WTC11 (cell line): ENCODE measurements around the gene IKBIP. TPM values are rescaled to one million over a fixed set of nuclear protein-coding genes. Genes with fewer than 3 reads are reported as not detected.

Source experiments
- ATAC-seq: fragments of 200-7000 bp; cut with Tn5 transposase; 2 replicates; pipeline ENCODE4 v1.10.0; 2021; ENCODE audit warnings: mild to moderate bottlenecking, moderate library complexity
- CTCF ChIA-PET: fragments of 300-600 bp; sonication (Branson Sonifier 250); formaldehyde crosslinking; loops from one replicate; lab custom pipeline; 2021; ENCODE audit warnings: antibody characterized with exemption; lab: Charles Lee
- POLR2A ChIA-PET: fragments of 350-600 bp; sonication (Branson Sonifier 250); formaldehyde crosslinking; loops from one replicate; lab custom pipeline; 2021; ENCODE audit warnings: antibody characterized with exemption; lab: Charles Lee
- DNase-seq: peaks from one replicate; pipeline ENCODE4 v3.0.0; 2021; ENCODE audit warnings: low spot score
- H3K27ac Mint-ChIP-seq: 2 replicates; pipeline ENCODE4 v1.8.0; 2021; ENCODE audit warnings: mixed read lengths
- H3K27me3 Mint-ChIP-seq: 2 replicates; pipeline ENCODE4 v1.8.0; 2021; ENCODE audit warnings: low read depth, mild to moderate bottlenecking, moderate library complexity, mixed read lengths
- H3K36me3 Mint-ChIP-seq: 2 replicates; pipeline ENCODE4 v1.8.0; 2021; ENCODE audit warnings: mixed read lengths
- H3K4me1 Mint-ChIP-seq: 2 replicates; pipeline ENCODE4 v1.8.0; 2022; ENCODE audit warnings: mixed read lengths
- H3K4me3 Mint-ChIP-seq: 2 replicates; pipeline ENCODE4 v1.8.0; 2021; ENCODE audit warnings: mild to moderate bottlenecking, moderate library complexity, mixed read lengths
- H3K9me3 Mint-ChIP-seq: 2 replicates; pipeline ENCODE4 v1.8.0; 2021; ENCODE audit warnings: mixed read lengths
- ATF6 ChIP-seq: sonication (generic); formaldehyde crosslinking; IDR thresholded peaks from 2 replicates; pipeline ENCODE4 v1.8.1; 2023; ENCODE audit warnings: mild to moderate bottlenecking, missing genetic modification reagents
- CBFB ChIP-seq: sonication (generic); formaldehyde crosslinking; IDR thresholded peaks from 2 replicates; pipeline ENCODE4 v1.8.1; 2022; ENCODE audit warnings: mild to moderate bottlenecking, low read depth, missing genetic modification reagents
- ESRRA ChIP-seq: sonication (generic); formaldehyde crosslinking; IDR thresholded peaks from 2 replicates; pipeline ENCODE4 v1.8.1; 2022; ENCODE audit warnings: mild to moderate bottlenecking, missing genetic modification reagents, borderline replicate concordance
- FOXJ3 ChIP-seq: sonication (generic); formaldehyde crosslinking; IDR thresholded peaks from 2 replicates; pipeline ENCODE4 v1.9.0; 2021; ENCODE audit warnings: missing genetic modification reagents, mild to moderate bottlenecking, borderline replicate concordance
- FOXK1 ChIP-seq: sonication (generic); formaldehyde crosslinking; IDR thresholded peaks from 2 replicates; pipeline ENCODE4 v1.8.0; 2022; ENCODE audit warnings: mild to moderate bottlenecking, moderate library complexity, missing genetic modification reagents
- FOXP1 ChIP-seq: sonication (generic); formaldehyde crosslinking; IDR thresholded peaks from 2 replicates; pipeline ENCODE4 v1.8.0; 2022; ENCODE audit warnings: missing genetic modification reagents, mild to moderate bottlenecking, moderate library complexity, borderline replicate concordance
- IRF1 ChIP-seq: sonication (generic); formaldehyde crosslinking; IDR thresholded peaks from 2 replicates; pipeline ENCODE4 v1.8.0; 2023; ENCODE audit warnings: missing genetic modification reagents
- IRF2 ChIP-seq: sonication (generic); formaldehyde crosslinking; IDR thresholded peaks from 2 replicates; pipeline ENCODE4 v1.8.0; 2022; ENCODE audit warnings: low read depth, missing genetic modification reagents, borderline replicate concordance
- KAT7 ChIP-seq: sonication (generic); formaldehyde crosslinking; IDR thresholded peaks from 2 replicates; pipeline ENCODE4 v1.8.1; 2023; ENCODE audit warnings: missing genetic modification reagents, mild to moderate bottlenecking, borderline replicate concordance
- MXD4 ChIP-seq: fragments of 250-450 bp; sonication (Bioruptor Pico); IDR thresholded peaks from 2 replicates; pipeline ENCODE4 v1.8.0; 2021; ENCODE audit warnings: mild to moderate bottlenecking, moderate library complexity, borderline replicate concordance
- NR2C2 ChIP-seq: sonication (generic); formaldehyde crosslinking; IDR thresholded peaks from 2 replicates; pipeline ENCODE4 v1.8.0; 2022; ENCODE audit warnings: mild to moderate bottlenecking, missing genetic modification reagents
- PREB ChIP-seq: sonication (generic); formaldehyde crosslinking; IDR thresholded peaks from 2 replicates; pipeline ENCODE4 v1.8.1; 2022; ENCODE audit warnings: mild to moderate bottlenecking, missing genetic modification reagents, moderate library complexity, borderline replicate concordance
- RORB ChIP-seq: fragments of 250-450 bp; sonication (Bioruptor Pico); IDR thresholded peaks from 2 replicates; pipeline ENCODE4 v1.9.0; 2021; ENCODE audit warnings: mild to moderate bottlenecking
- TEAD4 ChIP-seq: sonication (generic); formaldehyde crosslinking; IDR thresholded peaks from 2 replicates; pipeline ENCODE4 v1.8.0; 2022; ENCODE audit warnings: mild to moderate bottlenecking, missing genetic modification reagents
- ZBTB21 ChIP-seq: sonication (generic); formaldehyde crosslinking; IDR thresholded peaks from 2 replicates; pipeline ENCODE4 v1.8.1; 2023; ENCODE audit warnings: mild to moderate bottlenecking, missing genetic modification reagents, borderline replicate concordance
- ZNF263 ChIP-seq: sonication (generic); formaldehyde crosslinking; IDR thresholded peaks from 2 replicates; pipeline ENCODE4 v1.8.1; 2022; ENCODE audit warnings: low read depth, mild to moderate bottlenecking, moderate library complexity, missing genetic modification reagents
- ZNF281 ChIP-seq: sonication (generic); formaldehyde crosslinking; IDR thresholded peaks from 2 replicates; pipeline ENCODE4 v1.8.0; 2023; ENCODE audit warnings: mild to moderate bottlenecking, missing genetic modification reagents
- ZNF396 ChIP-seq: fragments of 250-450 bp; sonication (Bioruptor Pico); IDR thresholded peaks from 2 replicates; pipeline ENCODE4 v1.8.0; 2021; ENCODE audit warnings: mild to moderate bottlenecking, moderate library complexity, borderline replicate concordance
- ZNF425 ChIP-seq: fragments of 250-450 bp; sonication (Bioruptor Pico); conservative IDR thresholded peaks from 2 replicates; pipeline ENCODE4 v1.9.0; 2021; ENCODE audit warnings: mild to moderate bottlenecking
- total RNA-seq: library from RNA; stranded (reverse); gene quantifications from 3 replicates; pipeline ENCODE4 v1.2.3, GENCODE V29; 2021

Gene IKBIP
- total RNA-seq, 1 experiment from 2014 or later = 15.5 TPM

- TF ChIP-seq MXD4 (CRISPR knock-in tag) (no peak), PREB (CRISPR knock-in tag) (no peak)
These were observed 38.1 kb downstream of the IKBIP start (continued) for GRCh38 chr12:98606359-98606988.

GRCh38 chr12:98601924-98602323, 42.7 kb downstream of the IKBIP start:
- no peaks in the 10 kb centered on the region for H3K4me1 Mint-ChIP-seq
- H3K27ac Mint-ChIP-seq = peak overlapping the region; percentile 36; the same call in 1 of the 2 replicates
- POLR2A ChIA-PET = no interaction called here
- no peaks in the 10 kb centered on the region for H3K9me3 Mint-ChIP-seq
- CTCF ChIA-PET = interaction anchor here (1.3 kb wide), 1 partner anchor 35 kb away, joined by 4 read pairs; no protein-coding TSS in a partner anchor
- ATAC-seq = no peak
- TF ChIP-seq NR2C2 (CRISPR knock-in tag) (no peak), ZBTB21 (CRISPR knock-in tag) (no peak), FOXP1 (CRISPR knock-in tag) (no peak), ATF6 (CRISPR knock-in tag) (no peak), IRF2 (CRISPR knock-in tag) (no peak), ZNF396 (CRISPR knock-in tag) (no peak), PREB (CRISPR knock-in tag) (no peak), RORB (CRISPR knock-in tag) (no peak), ZNF263 (no peak), ESRRA (CRISPR knock-in tag) (no peak), KAT7 (no peak), ZNF281 (CRISPR knock-in tag) (no peak), TEAD4 (CRISPR knock-in tag) (no peak), CBFB (CRISPR knock-in tag) (no peak), ZNF425 (CRISPR knock-in tag) (no peak), FOXK1 (CRISPR knock-in tag) (no peak), IRF1 (CRISPR knock-in tag) (no peak), FOXJ3 (CRISPR knock-in tag) (no peak)
- no peak overlapping the region for H3K4me3 Mint-ChIP-seq
- peaks cover 62% of the 10 kb centered on the region for H3K36me3 Mint-ChIP-seq
- no peak for DNase-seq
- no peaks in the 10 kb centered on the region for H3K27me3 Mint-ChIP-seq
